Osteoblast (primary cell): Measurements from ENCODE around the gene ATP1B1. TPM values are rescaled to one million over a fixed set of nuclear protein-coding genes. Genes with fewer than 3 reads are reported as not detected.

Source experiments
- DNase-seq: peaks from one replicate; pipeline ENCODE4 v3.0.0; 2011; ENCODE audit warnings: low spot score, mixed read lengths; ENCODE audit not compliant: insufficient read length; ENCODE audit errors: missing footprints
- H2AFZ ChIP-seq: 2 replicates; pipeline ENCODE4 v1.6.0; 2011; ENCODE audit warnings: mild to moderate bottlenecking, low read length
- H3K27ac ChIP-seq: 2 replicates; pipeline ENCODE4 v1.5.1; 2011; ENCODE audit warnings: mild to moderate bottlenecking, low read depth, low read length, moderate library complexity
- H3K27me3 ChIP-seq: 2 replicates; pipeline ENCODE4 v1.6.0; 2012; ENCODE audit warnings: mild to moderate bottlenecking, control low read depth, inconsistent platforms, low read length, moderate library complexity; ENCODE audit not compliant: insufficient read depth
- H3K36me3 ChIP-seq: 2 replicates; pipeline ENCODE4 v1.5.1; 2011; ENCODE audit warnings: mild to moderate bottlenecking, low read length, control low read depth, moderate library complexity; ENCODE audit not compliant: insufficient read depth
- H3K4me1 ChIP-seq: 2 replicates; pipeline ENCODE4 v1.5.1; 2011; ENCODE audit warnings: mild to moderate bottlenecking, low read length, control low read depth, moderate library complexity; ENCODE audit not compliant: insufficient read depth
- H3K4me2 ChIP-seq: 2 replicates; pipeline ENCODE4 v1.6.0; 2011; ENCODE audit warnings: mild to moderate bottlenecking, low read length; ENCODE audit not compliant: insufficient read depth
- H3K4me3 ChIP-seq: fragments of 200-600 bp; sonication (generic); 3 replicates; pipeline ENCODE4 v1.5.1; 2012; ENCODE audit warnings: mild to moderate bottlenecking, low read length, inconsistent platforms; ENCODE audit not compliant: insufficient read depth
- H3K79me2 ChIP-seq: 2 replicates; pipeline ENCODE4 v1.6.0; 2012; ENCODE audit warnings: mild to moderate bottlenecking, low read length, control low read depth, inconsistent platforms; ENCODE audit not compliant: insufficient read depth
- H3K9me3 ChIP-seq: 2 replicates; pipeline ENCODE4 v1.5.1; 2011; ENCODE audit warnings: low read depth, low read length, control low read depth
- H4K20me1 ChIP-seq: 2 replicates; pipeline ENCODE4 v1.6.0; 2012; ENCODE audit warnings: mild to moderate bottlenecking, low read length, control low read depth; ENCODE audit not compliant: insufficient read depth
- CTCF ChIP-seq: IDR thresholded peaks from 2 replicates; pipeline ENCODE4 v1.5.1; 2011; ENCODE audit warnings: mild to moderate bottlenecking, low read depth, low read length, moderate library complexity; ENCODE audit errors: extremely low read depth
- small RNA-seq: library from RNA; depleted of rRNA; stranded (forward); fragments of <200 nt; gene quantifications from one replicate; pipeline ENCODE3, GENCODE V24; 2012
- total RNA-seq: library from RNA; depleted of rRNA; stranded (reverse); fragments of >200 nt; gene quantifications from 2 replicates; pipeline ENCODE4 v1.2.3, GENCODE V29; 2012

ATP1B1 gene
- total RNA-seq, 1 donor: 8.3 TPM

GRCh38 chr1:169180174-169180573 lies 73.7 kb downstream of the ATP1B1 start:
- H3K27me3 ChIP-seq: no peaks in the 10 kb centered on the region
- H2AFZ ChIP-seq: no peak overlapping the region
- no peak overlapping the region for H3K4me2 ChIP-seq
- no peaks in the 10 kb centered on the region for H3K79me2 ChIP-seq
- H3K4me3 ChIP-seq: no peak overlapping the region
- H3K9me3 ChIP-seq: no peaks in the 10 kb centered on the region
- DNase-seq: no peak
- no peaks in the 10 kb centered on the region for H3K4me1 ChIP-seq
- TF ChIP-seq CTCF: no peak
- H4K20me1 ChIP-seq: no peaks in the 10 kb centered on the region
- H3K27ac ChIP-seq: no peak overlapping the region
- no peaks in the 10 kb centered on the region for H3K36me3 ChIP-seq

Small RNAs within 50 kb of the gene (small RNA-seq; reads per million reads assigned to genes)
- gene RNA5SP66: not detected
